Measurements from ENCODE around the gene HSD11B2.

HSD11B2 gene

DNA sequence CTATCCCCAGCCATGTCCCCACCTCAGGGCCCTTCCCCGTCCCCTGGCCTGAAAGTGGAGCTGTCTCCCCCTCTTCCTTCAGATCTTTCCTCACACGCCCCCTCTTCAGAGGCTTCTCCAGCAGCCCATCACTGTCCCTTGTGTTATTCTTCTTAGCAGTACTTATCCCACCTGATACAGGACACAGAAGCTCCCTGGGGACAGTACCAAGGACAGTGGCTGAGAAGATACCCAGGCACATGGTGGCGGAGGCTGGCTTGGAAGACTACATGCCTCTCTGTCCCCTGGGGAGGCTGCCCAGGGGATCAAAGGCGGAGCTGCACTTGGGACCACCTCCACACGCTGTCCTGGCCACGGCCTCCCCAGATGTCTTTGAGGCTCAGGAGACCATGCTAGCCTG, 23.9 kb downstream of the HSD11B2 start:
- DNase-seq: no peak

DNA sequence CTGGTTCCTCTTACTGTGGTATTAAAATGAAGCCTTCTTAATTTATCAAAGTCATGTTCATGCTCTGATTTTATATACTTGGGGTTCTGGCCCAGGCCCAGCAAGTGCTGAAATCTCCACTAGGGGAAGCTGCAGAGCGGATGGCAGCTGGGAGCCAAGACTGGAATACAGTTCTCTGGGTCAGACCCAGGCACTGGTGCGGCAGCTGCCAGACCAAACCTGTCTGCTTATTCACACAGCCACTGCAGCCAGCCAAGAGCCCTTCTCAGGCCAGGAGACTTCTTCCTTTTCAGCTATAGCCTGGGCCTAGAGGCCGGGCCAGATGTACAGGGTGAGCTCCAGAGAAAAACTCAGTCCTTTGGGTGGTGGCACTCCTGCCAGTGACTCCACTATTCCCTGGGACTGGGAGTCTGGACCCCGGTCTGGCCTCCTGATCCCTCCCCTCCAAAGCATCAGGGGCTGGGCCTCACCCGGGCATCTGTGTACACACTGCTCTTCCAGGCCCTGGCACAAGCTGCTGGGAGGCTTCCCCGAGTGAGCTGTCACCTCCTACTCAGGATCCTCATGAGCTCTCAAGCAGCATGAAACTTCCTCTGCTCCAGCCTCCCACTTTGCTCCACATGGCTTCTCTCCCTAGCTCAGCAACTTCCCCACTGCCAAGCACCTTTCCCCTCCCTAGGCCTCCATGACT, 25.6 kb downstream of the HSD11B2 start:
- no peak for DNase-seq

DNA sequence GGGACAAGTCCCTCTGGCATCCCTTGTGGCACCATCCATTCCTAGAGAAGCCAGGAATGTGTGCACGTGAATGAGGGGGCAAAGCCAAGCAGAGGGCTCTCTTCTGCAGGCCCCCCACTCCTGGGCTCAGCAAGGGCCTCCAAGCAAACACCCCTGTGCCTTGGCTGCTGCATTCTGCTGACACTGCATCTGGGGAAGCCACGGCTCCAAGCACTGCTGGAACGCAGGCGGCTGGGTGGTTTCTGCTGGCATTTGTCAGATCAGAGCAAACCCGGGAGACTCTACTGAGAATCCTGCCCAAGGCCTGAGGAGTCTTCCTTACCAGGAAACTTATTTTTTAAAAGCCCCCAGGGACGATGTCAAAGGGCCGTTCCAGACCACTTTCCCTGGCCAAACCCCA, 26.7 kb downstream of the HSD11B2 start:
- no peak for DNase-seq

DNA sequence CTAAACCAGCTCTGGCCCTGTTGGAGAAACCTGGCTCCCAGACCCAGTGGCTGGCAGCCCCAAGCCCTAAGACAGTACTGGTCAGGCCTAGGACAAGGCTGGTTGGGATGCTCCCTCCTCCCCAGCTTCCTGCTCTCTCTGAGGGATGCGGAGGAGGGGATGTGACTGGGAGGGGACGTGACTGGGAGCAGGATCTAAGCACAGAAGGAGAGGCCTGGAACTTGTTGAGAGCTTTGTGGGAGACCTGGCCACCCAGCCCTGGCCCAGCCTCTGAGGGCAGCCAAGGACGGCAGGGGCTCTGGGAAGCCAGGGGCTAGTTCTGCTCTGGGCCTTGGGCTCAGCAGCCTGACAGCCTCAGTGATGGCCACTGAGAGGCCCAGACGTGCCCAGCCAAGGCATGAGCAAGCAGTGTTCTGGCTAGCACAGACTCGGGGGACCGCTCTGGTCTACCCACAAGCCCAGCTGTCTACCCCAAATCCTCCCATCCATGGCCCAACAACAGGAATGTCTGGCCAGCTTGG, 27.3 kb downstream of the HSD11B2 start:
- DNase-seq: no peak

DNA sequence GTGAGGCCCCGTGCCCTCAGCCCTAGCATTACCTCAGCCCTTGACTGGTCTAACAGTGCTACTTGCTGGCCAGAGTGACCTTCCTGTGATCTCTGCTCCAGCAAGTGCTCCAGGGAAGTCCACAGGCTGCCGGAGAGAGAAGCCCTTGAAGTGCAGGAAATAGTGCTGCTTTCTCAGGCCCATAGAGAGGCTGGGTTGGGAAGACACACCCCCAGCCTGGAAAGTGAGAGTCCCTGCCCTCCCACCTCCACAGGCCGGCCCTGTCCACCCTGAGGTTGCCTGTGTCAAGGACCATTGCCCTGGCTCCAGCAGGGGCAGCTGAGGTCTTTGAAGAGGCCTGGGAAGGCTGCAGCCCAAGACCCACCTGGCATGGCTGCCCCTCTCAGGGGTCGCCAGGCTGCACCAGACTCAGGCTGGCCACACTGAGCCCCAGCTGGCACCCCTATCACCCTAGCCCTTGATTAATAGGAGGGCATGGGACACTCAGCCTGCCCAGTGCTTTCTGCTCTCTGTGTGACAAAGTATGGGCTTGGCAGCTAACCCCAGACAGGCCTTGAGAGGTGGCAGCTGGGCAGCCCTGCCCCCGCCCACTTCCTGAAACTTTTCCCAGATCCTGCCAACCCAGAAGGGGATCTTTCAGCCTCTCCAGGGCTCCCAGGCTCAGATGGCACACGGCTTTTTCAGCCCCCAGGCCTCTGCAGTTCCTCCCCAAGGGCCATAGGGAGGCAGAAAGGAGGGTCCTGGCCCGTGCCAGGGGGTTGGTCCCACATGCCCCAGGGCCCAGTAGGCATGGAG, 28.3 kb downstream of the HSD11B2 start:
- no peak for DNase-seq

DNA sequence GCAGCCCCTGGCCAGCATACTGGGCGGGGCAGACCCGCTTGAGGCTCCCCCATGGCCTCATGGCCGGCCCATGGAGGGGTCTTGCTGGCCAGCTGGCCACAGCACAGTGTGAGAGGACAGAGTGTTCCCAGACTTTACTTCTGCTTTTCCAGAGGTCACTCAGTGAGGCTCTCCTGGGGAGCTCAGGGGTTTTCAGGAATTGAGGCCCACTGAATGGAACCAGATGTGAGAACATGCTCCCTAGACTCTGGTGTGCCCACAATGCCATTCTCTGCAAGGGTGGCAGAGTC, 28.9 kb downstream of the HSD11B2 start:
- no peak for DNase-seq

DNA sequence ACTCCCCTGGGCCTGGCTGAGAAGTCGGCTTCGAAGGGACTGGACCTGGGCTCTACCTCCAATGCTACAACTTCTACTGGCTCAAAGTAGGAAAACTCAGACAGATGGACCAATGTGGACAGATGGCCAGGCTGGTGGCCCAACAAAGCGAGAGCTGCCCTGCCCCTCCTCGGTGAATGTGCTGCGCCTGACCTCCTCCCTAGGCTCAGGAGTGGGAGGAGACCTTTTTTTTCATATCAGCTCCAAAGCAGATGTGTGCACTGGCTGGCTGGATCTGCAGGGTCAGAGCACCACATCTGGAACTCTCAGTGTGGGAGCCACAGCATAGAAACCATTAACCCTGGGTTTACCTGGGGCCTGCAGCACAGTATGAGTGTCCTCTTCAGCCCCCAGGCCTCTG, 29.2 kb downstream of the HSD11B2 start:
- no peak for DNase-seq

DNA sequence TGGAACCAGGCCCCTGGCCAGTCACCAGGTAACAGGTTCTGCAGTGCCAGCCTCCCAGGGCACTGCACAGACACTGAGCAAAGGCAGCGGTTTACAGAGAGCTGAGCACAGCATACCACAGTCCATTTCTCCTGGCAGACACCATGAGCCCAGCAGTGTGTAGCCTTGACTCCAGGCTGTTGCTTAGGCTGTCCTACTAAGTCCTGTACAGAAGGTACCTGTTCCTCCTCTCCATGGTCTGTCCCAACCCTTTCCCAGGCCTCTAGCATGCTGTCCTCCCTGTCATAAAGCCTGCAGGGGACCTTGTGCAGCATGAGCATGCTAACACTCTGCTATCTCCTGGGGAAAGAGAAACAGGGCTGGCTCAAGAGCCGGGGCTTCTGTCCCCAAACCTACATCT, 30.0 kb downstream of the HSD11B2 start:
- DNase-seq: no peak

DNA sequence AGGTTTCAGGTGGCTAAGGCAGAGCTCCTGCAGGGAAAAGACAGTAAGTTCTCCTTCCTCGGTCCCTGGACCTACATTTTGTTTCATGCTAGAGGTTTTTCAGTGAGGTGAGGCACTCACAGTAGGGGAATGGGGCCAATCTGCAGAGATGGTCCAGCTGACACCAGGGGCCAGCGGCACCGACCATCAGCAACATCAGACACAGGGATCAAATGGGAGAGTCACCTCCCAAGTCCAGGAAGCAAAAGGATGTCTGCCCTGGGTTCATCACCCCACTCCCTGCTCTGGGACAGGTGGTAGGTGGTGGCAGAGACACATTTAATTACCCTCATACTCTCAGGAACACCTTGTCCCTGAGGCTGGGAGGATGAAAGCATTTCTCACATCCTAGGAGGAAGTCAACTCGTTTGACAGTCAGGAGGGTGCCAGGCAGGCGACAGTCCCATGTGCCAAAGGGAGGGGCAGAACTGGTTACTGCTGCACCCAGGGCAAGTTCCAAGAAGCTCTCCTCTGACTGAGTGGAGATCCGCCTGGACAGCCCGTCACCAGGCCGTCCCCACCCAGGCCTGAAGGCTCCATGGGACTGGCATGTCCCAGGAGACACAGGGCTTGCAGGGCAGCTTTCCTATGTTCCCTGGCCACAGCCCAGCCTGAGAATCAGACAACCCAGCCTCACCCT, 30.8 kb downstream of the HSD11B2 start:
- DNase-seq: no peak

DNA sequence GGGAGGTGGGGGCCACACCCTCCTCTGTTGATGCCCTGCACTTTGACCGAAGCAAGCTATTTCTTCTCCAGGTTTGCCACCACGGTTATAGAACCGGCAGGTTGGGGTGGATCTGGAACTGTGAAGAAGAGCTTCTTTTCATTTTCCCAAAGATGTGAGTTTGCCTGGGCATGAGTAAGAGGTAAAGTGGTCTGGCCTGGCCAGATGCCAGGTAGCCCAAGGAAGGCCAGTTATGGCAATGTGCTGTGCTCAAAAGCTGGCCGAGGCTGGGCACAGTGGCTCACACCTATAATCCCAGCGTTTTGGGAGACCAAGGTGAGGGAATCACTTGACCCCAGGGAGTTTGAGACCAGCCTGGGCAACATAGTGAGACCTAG, 31.3 kb downstream of the HSD11B2 start:
- no peak for DNase-seq

DNA sequence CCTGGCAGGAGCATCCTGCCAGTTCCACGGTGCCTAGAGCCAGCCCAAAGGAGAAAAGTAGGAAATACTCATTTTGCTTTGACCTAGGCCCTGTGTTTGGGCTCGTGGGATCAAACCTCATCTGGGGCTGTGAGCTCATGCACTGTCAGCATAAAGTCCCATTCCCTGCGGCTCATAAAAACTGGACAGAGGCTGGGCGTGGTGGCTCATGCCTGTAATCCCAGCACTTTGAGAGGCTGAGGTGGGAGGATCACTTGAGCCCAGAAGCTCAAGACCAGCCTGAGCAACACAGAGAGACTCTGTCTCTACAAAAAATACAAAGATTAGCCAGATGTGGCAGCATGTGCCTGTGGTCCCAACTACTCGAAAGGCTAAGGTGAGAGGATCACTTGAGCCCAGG, 32.1 kb downstream of the HSD11B2 start:
- DNase-seq: no peak

DNA sequence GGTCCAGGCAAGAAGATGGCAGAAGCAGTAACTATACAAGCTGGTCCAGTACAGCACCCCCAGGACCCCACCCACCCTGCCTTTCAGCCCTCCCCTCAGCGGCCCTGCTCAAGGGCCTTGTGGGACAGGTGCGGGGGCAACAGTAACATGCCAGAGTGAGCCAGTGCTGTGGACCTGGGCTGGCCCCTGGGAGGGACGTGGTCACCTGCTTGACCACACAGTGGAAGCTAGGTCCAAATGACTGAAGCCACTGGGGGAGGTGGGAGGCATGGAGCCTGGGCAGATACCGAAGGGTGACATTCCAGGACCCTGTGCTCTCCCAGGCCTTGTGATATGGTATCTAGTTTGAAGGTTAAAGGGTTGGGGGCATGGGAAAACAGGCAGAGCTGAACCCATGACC, 32.8 kb downstream of the HSD11B2 start:
- no peak for DNase-seq

DNA sequence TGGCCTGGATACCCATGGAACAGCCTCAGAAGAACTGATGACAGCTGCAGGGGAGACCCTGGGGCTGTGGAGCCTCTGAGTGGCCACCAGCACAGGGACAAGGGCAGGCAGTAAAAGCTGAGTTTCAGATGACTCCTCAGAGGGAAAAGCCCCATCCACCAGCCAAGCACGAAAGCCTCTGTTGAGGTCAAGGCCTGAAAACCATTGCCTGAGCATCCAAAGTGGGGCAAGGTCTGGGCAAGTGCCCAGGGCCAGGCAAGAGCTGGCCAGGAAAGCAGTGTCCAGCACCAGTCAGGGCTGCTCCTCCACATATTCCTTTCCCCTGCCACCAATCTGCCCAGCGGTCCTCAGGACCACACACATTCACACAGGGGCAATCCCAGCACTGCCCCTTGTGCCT, 33.6 kb downstream of the HSD11B2 start:
- no peak for DNase-seq

DNA sequence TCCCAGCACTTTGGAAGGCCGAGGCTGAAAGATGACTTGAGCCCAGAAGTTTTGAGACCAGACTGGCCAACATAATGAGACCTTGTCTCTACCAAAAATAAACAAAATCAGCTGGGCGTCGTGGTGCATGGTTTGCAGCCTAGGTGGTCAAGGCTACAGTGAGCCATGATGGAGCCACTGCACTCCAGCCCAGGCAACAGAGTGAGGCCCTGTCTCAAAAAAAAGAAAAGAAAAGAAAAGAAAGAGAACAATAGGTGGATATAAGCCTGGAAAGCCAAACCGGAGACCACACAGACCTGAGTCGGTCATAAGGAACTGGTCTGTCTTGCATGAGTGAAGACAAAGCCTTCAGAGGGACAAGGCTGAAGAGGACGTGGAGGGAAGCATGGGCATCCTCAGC, 35.7 kb downstream of the HSD11B2 start:
- DNase-seq: no peak

DNA sequence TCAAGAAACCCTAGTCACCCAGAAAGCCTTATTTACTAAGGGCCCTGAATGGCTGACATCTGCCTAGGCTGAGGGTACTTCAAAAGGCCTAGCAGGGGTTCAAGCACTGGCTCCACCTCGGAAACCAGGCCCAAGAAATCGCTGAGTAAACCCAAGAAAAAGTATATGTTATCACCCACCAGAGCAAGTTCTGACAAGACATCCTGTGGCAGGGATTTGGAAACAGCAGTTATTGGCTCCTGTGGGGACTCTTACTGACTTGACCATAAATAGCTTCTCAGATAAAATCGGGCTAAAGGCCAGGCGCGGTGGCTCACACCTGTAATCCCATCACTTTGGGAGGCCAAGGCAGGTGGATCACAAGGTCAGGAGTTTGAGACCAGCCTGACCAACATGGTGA, 37.8 kb downstream of the HSD11B2 start:
- no peak for DNase-seq

DNA sequence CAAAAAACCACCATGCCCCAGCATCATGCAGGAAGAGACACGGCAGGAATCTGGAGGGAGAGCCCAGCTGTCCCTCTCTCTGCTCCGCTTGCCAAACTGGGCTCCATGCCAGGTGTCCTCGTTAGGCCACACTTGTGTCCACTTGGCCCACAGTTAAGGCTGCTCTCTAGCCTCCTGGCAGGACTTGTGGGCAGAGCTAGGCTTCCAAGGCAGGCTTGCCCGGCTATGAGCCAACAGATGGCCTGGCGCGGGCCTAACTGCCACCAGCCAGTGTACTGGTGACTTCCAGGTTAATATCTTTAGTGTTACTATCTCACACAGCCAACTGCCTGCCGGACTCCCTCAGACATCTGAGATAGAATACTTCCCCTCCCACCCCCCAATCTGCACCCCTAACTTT, 39.4 kb downstream of the HSD11B2 start:
- no peak for DNase-seq

DNA sequence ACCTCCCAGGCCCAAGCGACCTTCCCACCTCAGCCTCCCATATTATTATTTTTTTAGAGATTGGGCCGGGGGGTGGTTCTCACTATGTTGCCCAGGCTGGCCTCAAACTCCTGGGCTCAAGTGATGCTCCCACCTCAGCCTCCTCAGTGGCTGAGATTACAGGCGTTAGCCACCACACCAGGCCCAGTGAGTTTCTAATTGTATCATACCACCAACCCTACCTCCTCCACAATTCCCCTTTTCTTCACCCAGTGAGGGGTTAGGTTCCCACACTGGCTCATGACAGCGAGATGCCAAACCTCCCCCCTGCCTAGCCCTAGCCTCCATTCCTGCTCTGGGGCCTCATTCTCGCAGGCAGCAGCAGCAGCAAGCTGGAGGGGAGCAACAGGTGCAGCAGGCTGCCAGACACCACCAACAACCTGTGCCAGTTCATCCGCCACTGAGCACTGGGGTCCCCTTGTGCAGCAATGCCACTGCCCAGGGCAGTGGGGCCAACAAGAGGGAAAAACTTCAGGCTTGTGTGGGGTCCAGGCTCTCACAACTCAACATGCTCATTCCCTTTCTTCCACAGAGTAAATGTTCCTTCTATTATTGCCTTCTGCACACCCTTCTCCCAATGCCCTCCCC, 41.0 kb downstream of the HSD11B2 start:
- DNase-seq: no peak

DNA sequence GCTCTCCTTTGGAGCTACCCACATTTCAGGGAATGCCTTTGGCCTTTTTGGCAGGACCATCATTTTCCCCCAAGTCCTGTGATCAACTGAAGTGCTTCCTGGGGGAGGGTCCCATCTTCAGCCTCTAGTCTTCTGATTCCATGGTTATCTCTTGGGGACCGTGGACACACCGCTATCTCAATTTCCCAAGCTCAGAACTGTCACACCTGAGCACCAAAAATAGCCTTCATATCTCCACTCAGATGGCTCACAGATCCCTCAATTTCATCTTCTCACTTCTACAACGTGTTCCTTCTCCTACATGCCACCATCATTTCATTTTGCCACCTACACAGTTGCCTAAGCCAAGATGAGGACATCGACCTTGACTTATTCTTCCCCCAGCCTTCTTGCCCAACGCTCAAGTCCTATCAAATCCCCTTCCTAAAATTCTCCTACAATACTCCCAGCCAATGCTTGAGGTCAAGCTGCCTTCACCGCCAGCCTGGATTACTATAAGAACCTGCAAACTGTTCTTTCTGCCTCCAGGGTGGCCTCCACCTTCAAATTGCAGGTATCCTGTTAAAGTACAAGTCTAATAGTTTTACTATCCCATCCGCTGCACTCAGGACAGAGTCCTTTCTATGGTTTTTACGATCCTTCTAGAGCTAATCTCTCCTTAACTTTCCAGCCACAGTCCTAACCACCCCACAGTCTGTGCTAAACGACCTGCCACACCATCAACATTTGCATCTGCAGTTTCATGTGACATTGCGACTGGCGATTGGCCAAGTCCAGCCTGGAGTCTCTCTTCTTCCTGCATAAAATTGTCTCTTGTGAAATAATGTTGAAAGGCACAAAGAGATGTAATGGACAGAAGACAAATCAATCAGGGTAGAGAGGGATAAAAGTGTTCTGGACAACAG, 43.9 kb downstream of the HSD11B2 start:
- DNase-seq: no peak

DNA sequence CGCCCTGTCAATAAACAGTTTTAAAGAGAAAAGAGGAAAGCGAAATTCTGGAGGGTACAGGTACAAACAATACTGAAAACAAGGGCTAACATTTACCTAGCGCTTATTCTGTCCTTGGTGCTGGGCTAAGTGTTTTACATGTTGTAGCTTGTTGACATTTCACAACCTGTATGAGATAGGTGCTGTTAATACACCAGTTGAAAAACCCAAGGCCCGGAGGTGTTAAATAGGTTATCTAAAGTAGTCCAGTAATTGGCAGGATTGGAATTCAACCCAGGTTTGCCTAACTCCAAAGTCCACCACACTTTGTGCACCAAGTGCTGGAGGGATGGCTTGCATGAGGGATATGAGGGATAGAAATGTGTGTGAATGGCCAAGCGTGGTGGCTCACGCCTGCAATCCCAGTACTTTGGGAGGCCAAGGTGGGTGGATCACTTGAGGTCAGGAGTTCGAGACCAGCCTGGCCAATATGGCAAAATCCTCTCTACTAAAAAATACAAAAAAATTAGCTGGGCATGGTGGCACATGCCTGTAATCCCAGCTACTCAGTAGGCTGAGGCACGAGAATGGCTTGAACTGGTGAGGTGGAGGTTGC, 47.1 kb downstream of the HSD11B2 start:
- DNase-seq: no peak

DNA sequence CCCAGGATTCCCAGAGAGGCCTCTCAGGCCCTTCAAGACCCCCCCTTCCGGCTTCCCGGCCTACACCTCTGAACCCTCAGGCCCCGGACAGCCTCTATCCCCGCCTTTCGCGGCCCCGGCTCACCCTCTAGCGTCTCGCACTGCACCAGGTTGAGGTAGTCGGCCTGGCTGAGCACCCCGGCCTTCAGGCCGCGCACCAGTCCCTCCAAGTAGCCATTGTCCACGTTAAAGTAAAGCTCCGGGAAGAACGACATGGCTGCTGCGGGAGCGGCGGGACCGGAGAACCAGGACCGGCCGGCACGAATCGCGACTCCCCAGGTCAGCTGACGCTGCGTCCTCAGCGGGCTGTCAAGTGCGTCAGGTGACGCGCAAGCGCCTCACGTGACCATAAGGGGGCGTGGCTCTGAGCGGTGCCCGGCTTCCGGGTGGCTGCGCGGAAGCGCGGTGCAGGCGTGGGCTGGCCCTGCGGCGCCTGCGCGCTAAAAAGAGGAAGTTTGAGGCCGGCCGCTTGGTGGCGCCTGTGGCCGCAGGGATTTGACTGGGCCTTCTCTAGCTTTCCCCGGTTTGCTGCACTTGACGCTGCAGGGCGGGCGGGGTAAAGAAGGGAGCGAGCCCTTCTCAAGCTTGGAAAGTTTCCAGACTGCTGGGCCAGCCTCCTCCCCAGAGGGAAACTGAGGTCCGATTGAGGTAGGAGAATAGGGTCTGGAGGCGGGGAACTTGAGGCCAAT, 50.1 kb downstream of the HSD11B2 start, which contains the start of gene ATP6V0D1:
TSS of gene ATP6V0D1 (minus strand) at position 325 of the 728 bp plus-strand sequence. CDS start at position 254, 71 bp downstream.
- DNase-seq: peak; percentile 99

DNA sequence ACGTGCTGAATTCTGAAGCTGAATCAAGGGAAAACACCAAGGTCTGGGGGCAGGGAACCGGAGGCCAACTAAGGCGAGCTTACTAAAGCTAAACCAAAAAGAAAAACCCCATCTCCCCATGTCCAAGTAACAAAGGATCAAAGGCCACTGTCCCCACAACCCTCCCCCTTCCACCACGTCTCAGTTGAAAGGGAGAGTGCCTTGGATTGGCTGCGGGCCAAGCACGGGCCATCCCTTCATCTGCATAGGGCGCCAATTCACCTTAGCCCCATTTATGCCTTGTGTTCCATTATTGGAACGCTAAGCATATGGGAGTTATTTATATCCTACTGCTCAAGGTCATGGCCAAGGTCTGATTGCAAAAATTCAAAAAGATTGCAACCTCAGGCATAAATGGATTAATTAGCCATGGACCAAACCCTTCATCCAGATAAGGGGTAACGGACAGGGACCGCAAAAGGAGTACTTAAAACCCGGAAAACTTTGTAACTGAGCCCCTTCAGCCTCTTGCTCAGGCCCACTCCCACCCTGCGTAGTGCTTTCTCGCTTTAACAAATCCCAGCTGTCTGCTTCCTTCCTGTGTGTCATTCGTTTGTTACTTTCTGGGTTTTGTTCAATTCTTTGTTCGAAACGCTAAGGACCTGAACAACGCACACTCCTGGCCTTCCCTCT, 50.8 kb downstream of the HSD11B2 start:
- DNase-seq: no peak
